ENCODE data around the gene SEC11C. TPM values are rescaled to one million over a fixed set of nuclear protein-coding genes. Genes with fewer than 3 reads are reported as not detected.

Gene SEC11C
- polyA plus RNA-seq, 1 of the 3 experiments (the other 2 are of a cell fraction): 21.7 TPM

DNA sequence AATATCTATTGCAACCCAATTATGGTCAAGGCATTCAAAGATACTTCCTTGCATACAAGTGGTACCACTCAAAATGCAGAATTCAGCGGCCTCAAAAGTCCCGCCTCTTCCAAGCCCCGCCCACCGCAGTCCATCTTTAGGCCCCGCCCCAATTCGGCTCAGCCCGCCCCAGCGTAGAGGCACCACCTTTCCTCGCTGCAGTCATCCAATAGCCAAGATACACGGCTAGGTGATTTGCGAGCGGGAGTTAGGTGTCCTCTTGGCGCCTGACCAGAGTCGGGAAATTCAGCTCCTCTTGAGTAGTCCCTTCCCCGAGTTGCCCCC, 431 bp upstream of the SEC11C start:
- 0% methylated on average over 10 of the region's 15 CpGs for WGBS (ENCODE audit: low lambda C conversion rate)

DNA sequence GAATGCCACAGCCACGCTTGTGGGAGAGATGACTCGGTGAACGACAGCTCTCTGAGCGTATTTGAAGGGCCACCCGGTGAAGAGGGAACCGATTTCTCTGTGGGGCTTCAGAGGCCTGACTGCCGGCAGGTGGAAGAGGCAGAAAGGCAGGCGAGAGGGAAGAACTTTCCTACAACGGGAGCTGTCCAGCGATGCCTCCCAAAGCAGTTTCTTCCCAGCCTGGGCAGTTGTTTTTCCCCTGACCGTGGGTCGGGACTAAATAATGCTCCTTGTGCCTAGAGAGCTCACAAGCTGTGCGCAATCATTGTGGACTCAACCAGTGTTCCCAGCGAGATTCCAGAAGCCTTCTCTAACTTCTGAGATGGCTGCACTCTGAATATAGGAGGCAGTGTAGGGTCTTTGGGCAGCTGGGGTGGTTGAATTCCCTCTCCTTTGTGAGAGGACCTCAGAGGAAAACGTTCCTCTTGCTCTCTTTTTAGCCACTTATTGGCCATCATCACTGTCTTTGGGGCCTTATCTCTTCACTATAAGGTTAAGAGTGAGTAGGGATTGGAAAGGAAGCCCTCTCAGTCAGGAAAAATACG, 710 bp downstream of the SEC11C start:
- no peak overlapping the region for H3K27ac ChIP-seq (ENCODE audit: low read depth in 2 of 2, low read length in 1 of 2)
- H3K36me3 ChIP-seq (replicated peaks in 1 of 2; ENCODE audit: control insufficient read depth in 1 of 2, insufficient read depth in 2 of 2, low read length in 1 of 2): no peaks in the 10 kb centered on the region
- ChIA-PET CTCF (interaction anchor here (0.7 to 2.1 kb wide), 6 partner anchors 13 to 372 kb away, joined by 3 to 10 read pairs (median 4); no protein-coding TSS in a partner anchor), POLR2A (no interaction called here)
- peaks cover 9 to 11% of the 10 kb centered on the region in 2 experiments; a peak in 3 of 4 replicates for H3K4me1 ChIP-seq (ENCODE audit: control insufficient read depth in 1 of 2, insufficient read depth in 2 of 2, low read depth in 1 of 2, low read length in 1 of 2)
- peaks cover 7% of the 10 kb centered on the region for H3F3A ChIP-seq (replicated peaks; ENCODE audit: insufficient read depth)
- H3K4me3 ChIP-seq (ENCODE audit: low read depth in 2 of 2, low read length in 1 of 2): peak overlapping the region; percentile 85 to 94
- H3K9ac ChIP-seq: peak overlapping the region; percentile 78; the same call in 1 of the 2 replicates
- H3K4me2 ChIP-seq: peak overlapping the region; percentile 81
- TF ChIP-seq, protein P1, sequence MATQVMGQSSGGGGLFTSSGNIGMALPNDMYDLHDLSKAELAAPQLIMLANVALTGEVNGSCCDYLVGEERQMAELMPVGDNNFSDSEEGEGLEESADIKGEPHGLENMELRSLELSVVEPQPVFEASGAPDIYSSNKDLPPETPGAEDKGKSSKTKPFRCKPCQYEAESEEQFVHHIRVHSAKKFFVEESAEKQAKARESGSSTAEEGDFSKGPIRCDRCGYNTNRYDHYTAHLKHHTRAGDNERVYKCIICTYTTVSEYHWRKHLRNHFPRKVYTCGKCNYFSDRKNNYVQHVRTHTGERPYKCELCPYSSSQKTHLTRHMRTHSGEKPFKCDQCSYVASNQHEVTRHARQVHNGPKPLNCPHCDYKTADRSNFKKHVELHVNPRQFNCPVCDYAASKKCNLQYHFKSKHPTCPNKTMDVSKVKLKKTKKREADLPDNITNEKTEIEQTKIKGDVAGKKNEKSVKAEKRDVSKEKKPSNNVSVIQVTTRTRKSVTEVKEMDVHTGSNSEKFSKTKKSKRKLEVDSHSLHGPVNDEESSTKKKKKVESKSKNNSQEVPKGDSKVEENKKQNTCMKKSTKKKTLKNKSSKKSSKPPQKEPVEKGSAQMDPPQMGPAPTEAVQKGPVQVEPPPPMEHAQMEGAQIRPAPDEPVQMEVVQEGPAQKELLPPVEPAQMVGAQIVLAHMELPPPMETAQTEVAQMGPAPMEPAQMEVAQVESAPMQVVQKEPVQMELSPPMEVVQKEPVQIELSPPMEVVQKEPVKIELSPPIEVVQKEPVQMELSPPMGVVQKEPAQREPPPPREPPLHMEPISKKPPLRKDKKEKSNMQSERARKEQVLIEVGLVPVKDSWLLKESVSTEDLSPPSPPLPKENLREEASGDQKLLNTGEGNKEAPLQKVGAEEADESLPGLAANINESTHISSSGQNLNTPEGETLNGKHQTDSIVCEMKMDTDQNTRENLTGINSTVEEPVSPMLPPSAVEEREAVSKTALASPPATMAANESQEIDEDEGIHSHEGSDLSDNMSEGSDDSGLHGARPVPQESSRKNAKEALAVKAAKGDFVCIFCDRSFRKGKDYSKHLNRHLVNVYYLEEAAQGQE (IDR thresholded peaks at IDR 0.05; ENCODE audit: low read depth, low read length): peak; percentile 95
- no peak for TF ChIP-seq TCF12 (IDR thresholded peaks at IDR 0.05)
- no peak for TF ChIP-seq POLR2AphosphoS5 (IDR thresholded peaks at IDR 0.05; ENCODE audit: low read depth, low read length)
- no peaks in the 10 kb centered on the region for H3K9me3 ChIP-seq
- peak overlapping the region; percentile 87 for H2AFZ ChIP-seq (ENCODE audit: low read depth)
- 1% methylated on average over 16 of the region's 16 CpGs for WGBS (ENCODE audit: low lambda C conversion rate)
- H3K79me2 ChIP-seq (ENCODE audit: insufficient read depth): peaks cover 13% of the 10 kb centered on the region; the same call in 1 of the 2 replicates
- no peaks in the 10 kb centered on the region for H4K20me1 ChIP-seq (ENCODE audit: insufficient read depth)
- no peak for DNase-seq
- no peaks in the 10 kb centered on the region for H3K9me2 ChIP-seq
- peaks cover 7% of the 10 kb centered on the region; the same call in 1 of the 2 replicates for H3K27me3 ChIP-seq (ENCODE audit: insufficient read depth)

More for the DNA sequence above, 431 bp upstream of the SEC11C start:
- H3K4me1 ChIP-seq (ENCODE audit: control insufficient read depth in 1 of 2, insufficient read depth in 2 of 2, low read depth in 1 of 2, low read length in 1 of 2): peaks cover 9 to 11% of the 10 kb centered on the region in 2 experiments; a peak in 3 of 4 replicates
- TF ChIP-seq FOXM1 (IDR thresholded peaks at IDR 0.05; ENCODE audit: low read depth) (no peak), POLR2AphosphoS5 (IDR thresholded peaks at IDR 0.05; ENCODE audit: low read depth, low read length) (0 out of 2 replicates have a peak, but pooled peaks have one; percentile 12)
- no peaks in the 10 kb centered on the region for H3K9me2 ChIP-seq
- CTCF ChIA-PET: interaction anchor here (1.4 to 2.1 kb wide), 3 partner anchors 55 to 264 kb away, joined by 4 to 10 read pairs (median 5); no protein-coding TSS in a partner anchor
- H3K4me3 ChIP-seq (ENCODE audit: low read depth in 2 of 2, low read length in 1 of 2): peak overlapping the region; percentile 85 to 94
- 0 out of 2 replicates have a peak, but pooled peaks cover 7% of the 10 kb centered on the region for H3K79me2 ChIP-seq (ENCODE audit: insufficient read depth)
- peak overlapping the region; percentile 81 for H3K4me2 ChIP-seq
- POLR2A ChIA-PET: no interaction called here
- H3F3A ChIP-seq (replicated peaks; ENCODE audit: insufficient read depth): peaks cover 7% of the 10 kb centered on the region
- H3K27me3 ChIP-seq (ENCODE audit: insufficient read depth): peaks cover 15% of the 10 kb centered on the region; the same call in 1 of the 2 replicates
- DNase-seq: peak; percentile 91
- H4K20me1 ChIP-seq (ENCODE audit: insufficient read depth): no peaks in the 10 kb centered on the region
- H2AFZ ChIP-seq (ENCODE audit: low read depth): peak overlapping the region; percentile 88
- H3K9me3 ChIP-seq: no peaks in the 10 kb centered on the region
- peak overlapping the region; percentile 60 to 95 for H3K27ac ChIP-seq (ENCODE audit: low read depth in 2 of 2, low read length in 1 of 2)
- H3K36me3 ChIP-seq (replicated peaks in 1 of 2; ENCODE audit: control insufficient read depth in 1 of 2, insufficient read depth in 2 of 2, low read length in 1 of 2): no peaks in the 10 kb centered on the region
- peak overlapping the region; percentile 78 for H3K9ac ChIP-seq

Measured in SK-N-SH (cell line).